GM18519 (cell line): Measurements from ENCODE around the gene APLP1.
"Not testable (repeated sequence)": the region's sequence is repeated elsewhere in the genome, so short reads cannot be mapped to it uniquely, and the experiment has no call there.

Experiments
- ATAC-seq: cut with Tn5 transposase; IDR thresholded peaks from one replicate; pipeline ENCODE4 v1.9.1; 2021; ENCODE audit warnings: mild to moderate bottlenecking, moderate library complexity; ENCODE audit not compliant: unreplicated experiment, low FRiP score

Gene APLP1

GRCh38 chr19:35902870-35903475, 34.6 kb downstream of the APLP1 start:
- no peak for ATAC-seq

- ATAC-seq: peak; percentile 26
Measured at GRCh38 chr19:35903550-35904179, 35.3 kb downstream of the APLP1 start.

GRCh38 chr19:35904311-35905068, 36.1 kb downstream of the APLP1 start:
- no peak for ATAC-seq

GRCh38 chr19:35905178-35905727, 36.9 kb downstream of the APLP1 start:
- no peak for ATAC-seq

GRCh38 chr19:35907377-35907745, 39.0 kb downstream of the APLP1 start:
- ATAC-seq: no peak

GRCh38 chr19:35908010-35908441, 39.7 kb downstream of the APLP1 start, which contains the start of gene TYROBP:
TYROBP (minus strand) TSS chr19:35908295; CDS start chr19:35908228, 67 bp downstream.
- no peak for ATAC-seq

- no peak for ATAC-seq
Measured at GRCh38 chr19:35908973-35909683, 40.8 kb downstream of the APLP1 start.

GRCh38 chr19:35909684-35910035, 41.3 kb downstream of the APLP1 start:
- no peak for ATAC-seq

- ATAC-seq: not testable (repeated sequence)
Measured at GRCh38 chr19:35910355-35910754, 42.0 kb downstream of the APLP1 start.

- ATAC-seq: no peak
Measured at GRCh38 chr19:35911173-35911572, 42.8 kb downstream of the APLP1 start.

- no peak for ATAC-seq
Measured at GRCh38 chr19:35911790-35912189, 43.4 kb downstream of the APLP1 start.

GRCh38 chr19:35913589-35913988, 45.2 kb downstream of the APLP1 start:
- ATAC-seq: no peak

- no peak for ATAC-seq
Measured at GRCh38 chr19:35915443-35915842, 47.1 kb downstream of the APLP1 start.

- ATAC-seq: no peak
Measured at GRCh38 chr19:35919306-35919705, 50.9 kb downstream of the APLP1 start.

GRCh38 chr19:35921012-35921411, 52.6 kb downstream of the APLP1 start:
- ATAC-seq: no peak

GRCh38 chr19:35925501-35925900, 57.1 kb downstream of the APLP1 start:
- no peak for ATAC-seq

GRCh38 chr19:35928507-35928906, 60.1 kb downstream of the APLP1 start:
- no peak for ATAC-seq
